ENCODE results near the gene TNRC18.
"Not testable (repeated sequence)": the region's sequence is repeated elsewhere in the genome, so short reads cannot be mapped to it uniquely, and the experiment has no call there.

TNRC18 gene

DNA sequence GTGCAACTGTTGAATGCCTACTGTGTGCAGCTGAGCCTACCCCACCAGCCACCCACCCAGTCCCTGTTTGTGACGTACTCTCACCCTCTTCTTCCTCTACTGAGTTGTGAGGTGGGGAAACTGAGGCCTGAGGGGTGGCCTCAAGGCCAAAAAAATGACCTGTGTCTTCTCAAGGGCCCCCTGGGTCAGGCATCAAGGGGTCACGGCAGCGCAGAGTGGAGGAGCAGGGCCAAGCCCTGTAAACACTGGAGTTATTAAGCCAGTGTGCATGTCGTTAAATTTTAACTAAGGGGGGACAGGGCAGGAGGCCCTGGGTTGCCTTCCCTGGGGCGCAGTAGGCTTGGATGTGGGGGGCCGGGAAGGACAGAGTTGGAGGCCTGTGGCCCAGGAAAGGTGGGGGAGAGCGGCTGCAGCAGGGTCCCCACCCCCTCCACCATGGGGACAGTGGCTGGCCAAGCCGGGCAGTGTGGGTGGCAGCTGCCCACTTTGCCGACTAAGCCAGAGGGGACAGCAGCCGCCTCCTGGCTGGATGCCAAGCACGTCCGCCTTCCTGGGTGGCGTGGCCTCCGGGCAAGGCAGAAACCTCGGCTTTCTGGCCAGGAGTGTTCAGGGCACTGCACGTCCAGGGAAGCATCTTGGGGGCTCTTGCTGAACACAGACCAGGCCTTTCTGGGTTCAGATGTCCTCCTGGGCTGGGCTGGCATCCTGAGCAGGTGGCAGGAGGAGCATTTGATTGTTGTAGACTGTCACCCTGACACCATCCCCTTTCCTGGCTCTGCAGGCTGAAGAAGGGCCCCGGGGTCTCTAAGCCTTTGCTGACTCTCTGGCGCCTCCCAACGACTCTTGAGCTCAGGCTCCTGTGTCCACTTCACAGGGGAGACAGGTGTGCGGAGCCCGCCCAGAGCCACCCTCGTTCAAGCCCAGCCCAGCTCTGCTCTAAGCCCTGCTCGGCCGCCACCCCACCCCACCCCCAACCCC lies 139.0 kb downstream of the TNRC18 start:
- no peak for DNase-seq
- Histone ChIP-seq H3K27ac (no peak overlapping the region), H3K36me3 (replicated peaks) (no peaks in the 10 kb centered on the region), H3K4me3 (ENCODE audit: low read depth, low read length) (no peak overlapping the region), H3K27me3 (replicated peaks) (no peaks in the 10 kb centered on the region)
- in situ Hi-C loops (cut with HindIII; ENCODE audit: low pct_ligation_motif_present, low sequenced_read_pairs): no loop called here
- TF ChIP-seq, protein P1, sequence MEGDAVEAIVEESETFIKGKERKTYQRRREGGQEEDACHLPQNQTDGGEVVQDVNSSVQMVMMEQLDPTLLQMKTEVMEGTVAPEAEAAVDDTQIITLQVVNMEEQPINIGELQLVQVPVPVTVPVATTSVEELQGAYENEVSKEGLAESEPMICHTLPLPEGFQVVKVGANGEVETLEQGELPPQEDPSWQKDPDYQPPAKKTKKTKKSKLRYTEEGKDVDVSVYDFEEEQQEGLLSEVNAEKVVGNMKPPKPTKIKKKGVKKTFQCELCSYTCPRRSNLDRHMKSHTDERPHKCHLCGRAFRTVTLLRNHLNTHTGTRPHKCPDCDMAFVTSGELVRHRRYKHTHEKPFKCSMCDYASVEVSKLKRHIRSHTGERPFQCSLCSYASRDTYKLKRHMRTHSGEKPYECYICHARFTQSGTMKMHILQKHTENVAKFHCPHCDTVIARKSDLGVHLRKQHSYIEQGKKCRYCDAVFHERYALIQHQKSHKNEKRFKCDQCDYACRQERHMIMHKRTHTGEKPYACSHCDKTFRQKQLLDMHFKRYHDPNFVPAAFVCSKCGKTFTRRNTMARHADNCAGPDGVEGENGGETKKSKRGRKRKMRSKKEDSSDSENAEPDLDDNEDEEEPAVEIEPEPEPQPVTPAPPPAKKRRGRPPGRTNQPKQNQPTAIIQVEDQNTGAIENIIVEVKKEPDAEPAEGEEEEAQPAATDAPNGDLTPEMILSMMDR (IDR thresholded peaks at IDR 0.05; ENCODE audit: low read depth, low read length, missing control alignments): peak; percentile 56

DNA sequence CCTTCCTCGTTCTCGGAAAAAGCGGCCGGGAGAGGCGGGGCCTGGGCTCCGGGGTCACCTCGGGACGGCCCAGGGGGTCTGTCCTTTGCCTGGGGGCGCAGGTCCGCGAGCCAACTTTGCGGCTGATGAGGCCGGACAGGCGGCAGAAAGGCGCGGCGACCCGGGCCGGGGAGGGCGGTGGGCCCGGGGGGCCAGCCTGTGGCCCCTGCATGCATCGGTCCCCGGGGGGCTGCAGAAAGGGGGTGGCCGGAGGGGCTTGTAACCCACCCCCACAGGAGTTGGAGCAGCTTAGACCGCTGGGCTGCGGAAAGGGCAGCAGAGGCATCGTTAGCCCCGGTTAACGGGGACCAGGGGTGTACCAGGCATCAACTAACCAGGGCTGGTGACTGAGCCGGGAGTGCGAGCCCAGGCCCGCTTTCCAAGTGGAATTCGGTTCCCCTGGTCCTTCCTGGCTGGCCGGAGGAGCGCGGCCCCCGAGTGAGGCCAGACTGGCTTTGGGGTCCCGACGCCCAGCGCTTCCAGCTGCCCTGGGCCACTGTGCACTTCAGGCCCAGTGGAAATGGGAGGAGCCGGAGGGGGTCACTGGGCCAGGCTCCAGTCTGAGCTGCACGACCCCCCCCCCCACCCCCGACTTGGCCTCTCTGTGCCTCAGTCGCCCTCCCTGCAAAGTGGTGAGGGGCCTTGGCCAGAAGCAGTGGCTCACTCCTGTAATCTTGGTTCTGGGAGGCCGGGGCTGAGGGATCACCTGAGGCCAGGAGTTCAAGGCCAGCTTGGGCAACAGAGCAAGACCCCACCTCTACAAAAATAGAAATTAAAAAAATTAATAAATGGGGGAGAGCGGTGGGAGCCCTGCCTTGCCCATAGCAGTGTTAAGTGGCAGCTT lies 140.0 kb downstream of the TNRC18 start:
- H3K27me3 ChIP-seq (replicated peaks): no peaks in the 10 kb centered on the region
- no peak for DNase-seq
- H3K4me3 ChIP-seq (ENCODE audit: low read depth, low read length): peak overlapping the region; percentile 20
- no peak overlapping the region for H3K27ac ChIP-seq
- in situ Hi-C loops (cut with HindIII; ENCODE audit: low pct_ligation_motif_present, low sequenced_read_pairs): no loop called here
- H3K36me3 ChIP-seq (replicated peaks): no peaks in the 10 kb centered on the region
- TF ChIP-seq, protein P1 (IDR thresholded peaks at IDR 0.05; ENCODE audit: low read depth, low read length, missing control alignments): no peak

DNA sequence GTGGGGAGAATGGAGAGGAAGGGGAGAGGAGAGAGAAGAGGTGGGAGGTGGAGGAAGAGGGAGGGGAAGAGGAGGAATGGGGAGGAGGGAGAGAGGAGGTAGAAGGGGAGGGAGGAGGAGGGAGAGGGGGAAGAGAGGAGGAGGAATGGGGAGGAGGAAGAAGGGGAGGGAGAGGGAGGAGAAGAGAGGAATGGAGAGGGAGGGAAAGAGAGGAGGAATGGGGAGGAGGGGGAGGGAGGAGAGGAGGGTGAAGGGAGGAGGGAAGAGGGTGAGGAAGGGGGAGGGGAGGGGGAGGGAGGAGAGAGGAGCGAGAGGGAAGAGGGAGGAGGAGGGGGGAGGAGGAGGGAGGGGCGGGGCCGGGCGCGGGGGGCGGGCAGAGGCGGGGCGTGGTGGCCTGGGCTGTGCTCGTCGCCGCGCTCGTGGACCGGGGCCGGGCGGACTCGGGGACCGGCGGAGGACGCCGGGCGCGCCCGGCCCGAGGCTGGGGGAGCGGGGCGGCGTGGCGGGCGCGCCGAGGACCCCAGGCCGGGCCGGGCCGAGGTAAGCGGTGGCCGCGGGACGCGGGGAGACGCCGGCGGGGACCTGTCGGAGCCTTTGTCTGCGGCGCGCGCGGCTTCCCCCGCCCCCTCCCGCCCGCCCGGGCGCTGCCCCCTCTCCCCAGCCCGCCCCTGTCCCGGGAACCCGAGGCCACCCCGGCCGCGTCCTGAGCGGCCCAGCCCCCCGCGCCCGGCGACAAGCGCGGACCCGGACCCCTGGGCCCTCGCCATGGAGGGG lies 140.9 kb downstream of the TNRC18 start, which contains the start of gene SLC29A4:
Gene SLC29A4, plus strand, starts transcription at position 401 of the 774 bp plus-strand sequence. CDS start 4,874 bp downstream, outside the sequence.
- H3K27ac ChIP-seq: no peak within 1 kb of the TSS
- in situ Hi-C loops (cut with HindIII; ENCODE audit: low pct_ligation_motif_present, low sequenced_read_pairs): no loop called here
- peak within 1 kb of the TSS; percentile 20 for H3K4me3 ChIP-seq (ENCODE audit: low read depth, low read length)
- H3K36me3 ChIP-seq (replicated peaks): no peaks in the 10 kb centered on the region
- H3K27me3 ChIP-seq (replicated peaks): no peaks in the 10 kb centered on the region
- no peak for DNase-seq
- TF ChIP-seq, protein P1 (IDR thresholded peaks at IDR 0.05; ENCODE audit: low read depth, low read length, missing control alignments): no peak

DNA sequence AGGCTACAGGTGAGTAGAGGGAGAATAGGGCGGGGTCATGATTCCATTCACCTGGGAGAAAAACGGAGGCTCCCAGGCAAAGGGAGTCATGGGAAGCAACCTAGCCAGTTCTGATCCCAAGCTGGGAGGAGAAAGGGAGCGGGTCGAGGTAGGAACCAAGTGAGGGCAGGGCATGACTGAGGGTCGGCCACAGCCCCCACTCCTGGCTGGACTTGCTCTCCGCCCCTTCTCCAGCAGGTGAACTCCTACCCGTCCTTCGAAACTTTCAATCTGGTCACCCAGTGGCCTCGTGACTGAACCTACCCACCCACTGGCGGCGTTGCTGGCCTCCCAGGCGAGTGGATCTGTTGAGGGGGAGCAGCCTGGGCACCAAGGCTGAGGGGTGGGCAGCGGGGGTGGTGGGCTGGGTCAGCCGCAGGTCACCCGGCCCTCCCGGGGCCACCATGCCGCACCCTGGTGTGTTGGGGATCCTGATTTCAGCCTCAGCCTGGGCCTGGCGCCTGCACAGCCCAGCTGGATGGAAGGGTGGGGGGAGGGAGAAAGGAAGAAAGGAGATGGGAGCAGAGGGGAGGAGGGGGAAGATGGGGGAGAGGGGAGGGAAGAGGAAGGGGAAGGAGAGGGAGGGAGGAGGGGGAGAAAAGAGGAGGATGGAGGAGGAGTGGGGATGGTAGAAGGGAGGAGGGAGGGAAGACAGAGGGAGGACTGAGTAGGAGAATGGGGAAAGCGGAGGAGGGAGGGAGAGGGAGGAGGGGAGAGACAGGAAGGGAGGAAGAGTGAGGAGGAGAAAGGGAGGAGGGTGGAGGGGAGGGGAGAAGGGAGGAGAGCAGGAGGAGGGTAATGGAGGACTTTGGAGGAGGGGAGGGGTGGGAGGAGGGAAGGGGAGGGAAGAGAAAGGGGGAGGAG lies 141.8 kb downstream of the TNRC18 start:
- DNase-seq; H3K36me3 ChIP-seq (replicated peaks); H3K27ac ChIP-seq; H3K27me3 ChIP-seq (replicated peaks); H3K4me3 ChIP-seq (ENCODE audit: low read depth, low read length); in situ Hi-C loops (cut with HindIII; ENCODE audit: low pct_ligation_motif_present, low sequenced_read_pairs): not testable (repeated sequence)

DNA sequence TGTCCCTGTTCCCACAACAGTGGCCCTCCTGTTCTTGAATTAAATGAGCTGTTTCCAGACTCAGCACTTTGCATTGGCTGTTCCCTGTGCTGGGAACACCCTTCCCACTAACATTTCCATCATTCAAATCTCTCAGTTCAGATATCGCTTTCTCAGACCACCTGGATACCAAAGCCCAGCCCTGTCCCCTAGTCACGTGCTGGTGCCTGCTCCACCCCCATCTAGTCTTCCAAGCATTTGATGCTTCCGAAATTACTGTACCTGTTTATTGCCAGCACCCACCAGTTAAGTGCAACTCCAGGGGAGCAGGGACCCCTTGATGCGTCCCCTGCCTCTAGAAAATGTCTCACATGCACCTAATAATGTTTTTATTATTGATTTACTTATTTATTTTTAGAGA lies 143.9 kb downstream of the TNRC18 start:
- no peaks in the 10 kb centered on the region for H3K27me3 ChIP-seq (replicated peaks)
- H3K4me3 ChIP-seq (ENCODE audit: low read depth, low read length): no peak overlapping the region
- TF ChIP-seq, protein P1 (IDR thresholded peaks at IDR 0.05; ENCODE audit: low read depth, low read length, missing control alignments): no peak
- no peak overlapping the region for H3K27ac ChIP-seq
- no peak for DNase-seq
- no peaks in the 10 kb centered on the region for H3K36me3 ChIP-seq (replicated peaks)
- in situ Hi-C loops (cut with HindIII; ENCODE audit: low pct_ligation_motif_present, low sequenced_read_pairs): no loop called here

Measured in brain microvascular endothelial cell (primary cell).